B cell (primary cell): ENCODE results near the gene LSMEM2. TPM values are rescaled to one million over a fixed set of nuclear protein-coding genes. Genes with fewer than 3 reads are reported as not detected.

ENCODE experiments used
- ATAC-seq: fragments of 200-7000 bp; cut with Tn5 transposase; one replicate; pipeline ENCODE4 v1.10.0; 2021; ENCODE audit warnings: low read depth, mild to moderate bottlenecking, moderate number of reproducible peaks, moderate library complexity
- CTCF ChIA-PET: fragments of 350-600 bp; sonication (Branson Sonifier 250); formaldehyde crosslinking; loops from one replicate; lab custom pipeline; 2021; ENCODE audit warnings: antibody characterized with exemption, inconsistent platforms; lab: Charles Lee
- POLR2A ChIA-PET: fragments of 350-600 bp; sonication (Branson Sonifier 250); formaldehyde crosslinking; loops from one replicate; lab custom pipeline; 2021; ENCODE audit warnings: antibody characterized with exemption; lab: Charles Lee
- DNase-seq: peaks from one replicate; pipeline ENCODE4 v3.0.0; 2013
- H2AFZ ChIP-seq: 2 replicates; pipeline ENCODE4 v1.6.1; 2012; ENCODE audit warnings: mild to moderate bottlenecking, low read depth, low read length; ENCODE audit not compliant: insufficient read depth, poor library complexity, severe bottlenecking
- H3K27ac ChIP-seq, 2 donors: 1 replicate in 1 of 2; 2 replicates in 1 of 2; pipeline ENCODE4 v1.5.1; 2012 to 2013; ENCODE audit warnings: low read length in 2 of 2, mild to moderate bottlenecking in 2 of 2, moderate library complexity in 1 of 2
- H3K27me3 ChIP-seq, 4 experiments: fragments of 200-600 bp in 1 of 4; sonication (generic) in 1 of 4; replicated peaks in 1 of 4; 1 replicate in 2 of 4; 2 replicates in 2 of 4; pipeline versions ENCODE4 v1.6.1 to v1.7.0; 2013 to 2016; ENCODE audit warnings: low read length in 3 of 4, mild to moderate bottlenecking in 2 of 4, mixed read lengths in 1 of 4, moderate library complexity in 1 of 4; ENCODE audit not compliant: insufficient read depth in 4 of 4, control insufficient read depth in 3 of 4; ENCODE audit errors: control extremely low read depth in 1 of 4
- H3K36me3 ChIP-seq, 2 experiments: replicated peaks in 1 of 2; 1 replicate in 1 of 2; 2 replicates in 1 of 2; pipeline versions ENCODE4 v1.6.1 to v1.7.1; 2013; ENCODE audit warnings: low read length in 1 of 2; ENCODE audit not compliant: insufficient read depth in 2 of 2, control insufficient read depth in 1 of 2; ENCODE audit errors: control extremely low read depth in 1 of 2, extremely low read depth in 1 of 2
- H3K4me1 ChIP-seq, 2 donors: fragments of 200-600 bp in 1 of 2; sonication (generic) in 1 of 2; 1 replicate in 1 of 2; 2 replicates in 1 of 2; pipeline versions ENCODE4 v1.5.1 to v1.6.1; 2013 to 2017; ENCODE audit warnings: low read length in 2 of 2; ENCODE audit not compliant: control insufficient read depth in 2 of 2, insufficient read depth in 2 of 2
- H3K4me2 ChIP-seq: replicated peaks from 2 replicates; pipeline ENCODE3; 2012; ENCODE audit warnings: mild to moderate bottlenecking, low read depth, low read length; ENCODE audit not compliant: poor library complexity, severe bottlenecking
- H3K4me3 ChIP-seq, 5 experiments: fragments of 200-600 bp in 1 of 5; sonication (generic) in 1 of 5; 1 replicate in 3 of 5; 2 replicates in 2 of 5; pipeline versions ENCODE4 v1.5.1 to v1.7.0; 2011 to 2016; ENCODE audit warnings: low read length in 4 of 5, mild to moderate bottlenecking in 4 of 5, low read depth in 2 of 5, control low read depth in 1 of 5, moderate library complexity in 1 of 5; ENCODE audit not compliant: insufficient read depth in 1 of 5; ENCODE audit errors: control extremely low read depth in 1 of 5, extremely low read depth in 1 of 5
- H3K79me2 ChIP-seq: fragments of 200-600 bp; sonication (generic); one replicate; pipeline ENCODE4 v1.6.0; 2016; ENCODE audit warnings: low read length; ENCODE audit not compliant: control insufficient read depth, insufficient read depth
- H3K9ac ChIP-seq: fragments of 200-600 bp; sonication (generic); 2 replicates; pipeline ENCODE4 v1.6.1; 2017; ENCODE audit warnings: mild to moderate bottlenecking, low read length, moderate library complexity
- H3K9me3 ChIP-seq, 3 donors: one replicate each; pipeline versions ENCODE4 v1.6.1 to v1.7.1; 2013; ENCODE audit warnings: low read length in 2 of 3; ENCODE audit not compliant: control insufficient read depth in 2 of 3, insufficient read depth in 1 of 3; ENCODE audit errors: control extremely low read depth in 1 of 3
- H4K20me1 ChIP-seq: 2 replicates; pipeline ENCODE4 v1.6.0; 2012; ENCODE audit warnings: mild to moderate bottlenecking, low read length; ENCODE audit not compliant: insufficient read depth, control insufficient read depth, poor library complexity, severe bottlenecking
- H3K27ac Mint-ChIP-seq: one replicate; pipeline ENCODE4 v1.8.0; 2021; ENCODE audit warnings: mixed read lengths
- H3K27me3 Mint-ChIP-seq: one replicate; pipeline ENCODE4 v1.8.0; 2021; ENCODE audit warnings: mixed read lengths
- H3K4me1 Mint-ChIP-seq: one replicate; pipeline ENCODE4 v1.8.0; 2021; ENCODE audit warnings: mixed read lengths
- H3K4me3 Mint-ChIP-seq: one replicate; pipeline ENCODE4 v1.8.0; 2021; ENCODE audit warnings: mixed read lengths
- H3K9me3 Mint-ChIP-seq: one replicate; pipeline ENCODE4 v1.8.0; 2022; ENCODE audit warnings: mixed read lengths; ENCODE audit not compliant: insufficient read depth
- CTCF ChIP-seq: fragments of 200-600 bp; IDR thresholded peaks from one replicate; pipeline ENCODE4 v1.8.0; 2022; ENCODE audit warnings: antibody characterized with exemption, mild to moderate bottlenecking
- EZH2 ChIP-seq: IDR thresholded peaks from 2 replicates; pipeline ENCODE4 v1.6.1; 2012; ENCODE audit warnings: borderline replicate concordance, low read depth, mild to moderate bottlenecking, moderate library complexity, low read length; ENCODE audit not compliant: insufficient read depth, poor library complexity, severe bottlenecking
- WGBS: methylation state at CpG from one replicate; pipeline ENCODE4 v1.1.5; 2013; ENCODE audit warnings: missing lambda C conversion rate; ENCODE audit not compliant: insufficient coverage; 5-methylcytosine and 5-hydroxymethylcytosine counted together
- intact Hi-C: fragments of 100-400 bp; cut with micrococcal nuclease; formaldehyde crosslinking; loops from one replicate; pipeline ENCODE4 v1.10.0; 2022
- polyA plus RNA-seq: library from polyadenylated mRNA; depleted of rRNA; stranded (reverse); fragments of >200 nt; gene quantifications from 2 replicates; pipeline ENCODE4 v1.2.3, GENCODE V29; 2012
- total RNA-seq, 2 donors: library from RNA; stranded (reverse); fragments of 120-200 nt in 1 of 2; gene quantifications; 1 replicate in 1 of 2; 2 replicates in 1 of 2; pipeline versions ENCODE4 v1.2.3 to v1.2.4, GENCODE V29; 2013 to 2022

LSMEM2 gene
- total and polyA plus RNA-seq, 2 donors (not counting 1 experiment from before 2014, with no cell fraction given), result not detected

GRCh38 chr3:50324351-50325112 lies 45.6 kb downstream of the LSMEM2 start:
- H3K9me3 Mint-ChIP-seq, result no peaks in the 10 kb centered on the region
- POLR2A ChIA-PET, result interaction anchor here (2.9 kb wide), 1 partner anchor 12 kb away, joined by 16 read pairs; no protein-coding TSS in a partner anchor
- WGBS, result 86% methylated on average over 3 of the region's 4 CpGs
- TF ChIP-seq CTCF (peak; percentile 83), EZH2 (no peak)
- Histone ChIP-seq H3K27me3 (no peaks in the 10 kb centered on the region), H3K4me2 (no peak overlapping the region), H3K4me3 (no peak overlapping the region), H3K36me3 (peaks cover 0 to 22% of the 10 kb centered on the region in 2 experiments), H2AFZ (no peak overlapping the region), H3K4me1 (peaks cover 27 to 47% of the 10 kb centered on the region in 2 donors), H3K27ac (no peak overlapping the region), H4K20me1 (peaks cover 11% of the 10 kb centered on the region), H3K79me2 (peaks cover 21% of the 10 kb centered on the region), H3K9me3 (peaks cover 0 to 3% (median 0%) of the 10 kb centered on the region in 3 donors), H3K9ac (no peak overlapping the region)
- intact Hi-C loops, result loop anchor here (1.0 to 5.0 kb wide), 2 partner anchors 50 to 87 kb away; partner anchors contain the start of gene GNAI2
- H3K27me3 Mint-ChIP-seq, result no peaks in the 10 kb centered on the region
- peaks cover 44% of the 10 kb centered on the region for H3K4me1 Mint-ChIP-seq
- peak overlapping the region; percentile 54 for H3K27ac Mint-ChIP-seq
- H3K4me3 Mint-ChIP-seq, result peak overlapping the region; percentile 26
- peak; percentile 70 for DNase-seq
- ATAC-seq, result peak; percentile 26
- CTCF ChIA-PET, result interaction anchor here (0.7 to 3.1 kb wide), 16 partner anchors 10 to 130 kb away, joined by 3 to 28 read pairs (median 5); partner anchors contain the start of genes HYAL3, IFRD2 and NAA80

DNA sequence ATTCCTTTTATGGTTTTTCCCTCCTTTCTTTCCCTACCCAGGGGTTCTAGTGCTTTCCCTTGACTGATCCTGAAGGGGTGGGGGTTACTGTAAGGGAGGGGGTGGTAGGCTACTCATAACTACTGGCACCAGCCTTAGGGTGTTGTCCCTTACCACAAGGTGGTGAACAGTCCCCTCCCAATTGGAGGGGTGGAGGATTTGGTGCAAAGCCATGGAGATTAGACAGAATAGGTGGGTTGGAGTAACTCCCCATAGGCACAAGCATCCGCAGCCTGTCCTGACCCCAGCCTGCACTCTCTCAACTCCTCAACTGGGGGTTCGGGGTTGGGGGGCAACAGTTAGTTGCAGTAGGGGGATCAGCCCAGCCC lies 46.2 kb downstream of the LSMEM2 start:
- no peak for TF ChIP-seq EZH2
- no peak for TF ChIP-seq CTCF
- ChIA-PET POLR2A (interaction anchor here (2.9 kb wide), 1 partner anchor 12 kb away, joined by 16 read pairs; no protein-coding TSS in a partner anchor), CTCF (interaction anchor here (0.7 to 3.1 kb wide), 11 partner anchors 10 to 99 kb away, joined by 3 to 28 read pairs (median 6); partner anchors contain the start of genes HYAL3, IFRD2 and NAA80)
- Histone ChIP-seq H3K27ac (no peak overlapping the region), H3K4me1 (peaks cover 25 to 41% of the 10 kb centered on the region in 2 donors), H3K36me3 (peaks cover 0 to 27% of the 10 kb centered on the region in 2 experiments), H3K27me3 (no peaks in the 10 kb centered on the region), H2AFZ (no peak overlapping the region), H3K79me2 (peaks cover 21% of the 10 kb centered on the region), H3K9ac (no peak overlapping the region), H3K9me3 (peaks cover 0 to 3% (median 0%) of the 10 kb centered on the region in 3 donors), H3K4me3 (no peak overlapping the region), H4K20me1 (peaks cover 11% of the 10 kb centered on the region), H3K4me2 (no peak overlapping the region)
- DNase-seq (no peak), ATAC-seq (no peak)
- Mint-ChIP-seq H3K27ac (no peak overlapping the region), H3K4me3 (peak overlapping the region; percentile 26), H3K27me3 (no peaks in the 10 kb centered on the region), H3K9me3 (no peaks in the 10 kb centered on the region), H3K4me1 (peaks cover 39% of the 10 kb centered on the region)
- intact Hi-C loops, result no loop called here
- WGBS, result no CpG with 5 or more reads among the region's 2 CpGs
